ENCODE data around the gene ARID1B.

Gene ARID1B

DNA sequence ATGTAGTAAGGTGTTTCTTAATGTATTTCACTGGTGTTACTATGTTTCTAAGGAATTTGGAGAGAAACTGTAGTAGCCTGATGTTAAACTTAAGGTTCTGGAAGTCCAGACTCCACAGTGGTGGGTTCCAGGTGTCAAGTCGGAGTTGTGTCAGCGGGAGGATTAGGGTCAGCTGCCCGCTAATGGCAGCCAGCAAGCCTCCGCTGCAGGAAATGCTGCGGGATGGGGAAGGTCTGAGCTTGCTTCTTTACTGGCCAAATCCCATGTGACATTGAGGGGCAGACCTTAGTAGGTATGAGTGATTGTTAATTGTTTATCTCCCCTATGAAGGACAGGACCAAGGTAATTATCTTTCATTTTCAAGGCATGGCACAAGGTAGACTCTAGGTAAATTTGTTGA is 3.7 kb upstream of the ARID1B start:
- no peak for ATAC-seq (ENCODE audit: insufficient read depth, low read depth)
- H3K79me2 ChIP-seq (ENCODE audit: insufficient read depth, low read length) = peaks cover 26% of the 10 kb centered on the region

DNA sequence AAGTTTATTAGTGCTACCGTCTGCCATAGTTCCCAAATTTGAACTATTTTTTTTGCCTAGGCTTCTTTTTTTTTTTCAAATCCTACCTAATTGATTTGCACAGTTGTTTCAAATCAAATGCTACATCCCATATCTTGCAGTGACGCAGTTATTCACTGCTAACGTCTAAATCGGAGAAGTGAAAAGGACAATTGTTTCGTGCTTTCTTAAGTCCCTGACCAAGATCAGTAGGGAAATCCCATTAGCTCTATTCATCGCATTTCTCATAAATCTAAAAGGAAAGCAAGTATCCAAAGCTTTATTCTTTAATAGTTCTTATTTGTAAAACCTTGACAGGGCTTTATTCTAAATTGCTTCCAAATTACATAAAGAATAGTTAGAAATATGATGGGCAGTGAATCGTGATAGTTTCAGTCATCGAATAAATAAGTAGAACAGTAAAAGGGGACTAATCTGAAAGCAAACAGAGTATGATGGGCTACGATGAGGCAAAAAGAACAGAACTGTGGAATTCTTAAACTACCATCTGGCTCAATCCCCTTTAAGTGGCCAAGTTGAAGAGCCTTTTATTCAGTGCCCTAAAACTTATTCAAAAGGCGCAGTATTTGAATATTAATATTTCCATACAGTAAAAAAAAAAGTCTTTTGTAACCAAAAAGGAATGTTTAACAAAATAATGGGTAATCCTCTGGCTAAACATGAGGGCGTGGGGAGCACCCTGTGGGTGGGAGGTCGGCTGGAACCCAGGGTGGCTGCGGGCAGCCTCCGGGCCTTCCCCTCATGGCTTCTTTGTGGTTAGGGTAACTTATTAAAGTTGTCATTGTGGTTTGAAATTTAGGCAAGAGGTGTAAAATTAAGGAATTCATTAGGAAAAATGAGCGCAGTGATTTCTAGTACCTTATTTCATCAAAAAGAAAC is 3.0 kb upstream of the ARID1B start:
- Histone ChIP-seq H3K27ac (ENCODE audit: low read length) (no peak overlapping the region), H2AFZ (ENCODE audit: low read depth, low read length) (no peak overlapping the region), H3K79me2 (ENCODE audit: insufficient read depth, low read length) (peaks cover 33% of the 10 kb centered on the region), H3K9ac (ENCODE audit: low read depth, low read length) (no peak overlapping the region), H3K9me3 (ENCODE audit: insufficient read depth, low read length, severe bottlenecking) (no peaks in the 10 kb centered on the region), H3K4me2 (ENCODE audit: insufficient read depth, low read length) (no peak overlapping the region), H3K4me3 (ENCODE audit: low read depth in 1 of 2, low read length in 2 of 2) (no peak overlapping the region), H3K27me3 (ENCODE audit: insufficient read depth, low read length, poor library complexity) (no peaks in the 10 kb centered on the region), H3K4me1 (ENCODE audit: insufficient read depth, low read length) (peaks cover 12% of the 10 kb centered on the region), H4K20me1 (ENCODE audit: insufficient read depth, low read length) (no peaks in the 10 kb centered on the region), H3K36me3 (ENCODE audit: insufficient read depth, low read length) (no peaks in the 10 kb centered on the region)
- no peak for ATAC-seq (ENCODE audit: insufficient read depth, low read depth)
- DNase-seq = no peak
- TF ChIP-seq, protein P1, sequence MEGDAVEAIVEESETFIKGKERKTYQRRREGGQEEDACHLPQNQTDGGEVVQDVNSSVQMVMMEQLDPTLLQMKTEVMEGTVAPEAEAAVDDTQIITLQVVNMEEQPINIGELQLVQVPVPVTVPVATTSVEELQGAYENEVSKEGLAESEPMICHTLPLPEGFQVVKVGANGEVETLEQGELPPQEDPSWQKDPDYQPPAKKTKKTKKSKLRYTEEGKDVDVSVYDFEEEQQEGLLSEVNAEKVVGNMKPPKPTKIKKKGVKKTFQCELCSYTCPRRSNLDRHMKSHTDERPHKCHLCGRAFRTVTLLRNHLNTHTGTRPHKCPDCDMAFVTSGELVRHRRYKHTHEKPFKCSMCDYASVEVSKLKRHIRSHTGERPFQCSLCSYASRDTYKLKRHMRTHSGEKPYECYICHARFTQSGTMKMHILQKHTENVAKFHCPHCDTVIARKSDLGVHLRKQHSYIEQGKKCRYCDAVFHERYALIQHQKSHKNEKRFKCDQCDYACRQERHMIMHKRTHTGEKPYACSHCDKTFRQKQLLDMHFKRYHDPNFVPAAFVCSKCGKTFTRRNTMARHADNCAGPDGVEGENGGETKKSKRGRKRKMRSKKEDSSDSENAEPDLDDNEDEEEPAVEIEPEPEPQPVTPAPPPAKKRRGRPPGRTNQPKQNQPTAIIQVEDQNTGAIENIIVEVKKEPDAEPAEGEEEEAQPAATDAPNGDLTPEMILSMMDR (IDR thresholded peaks at IDR 0.05; ENCODE audit: borderline replicate concordance, extremely low read depth, low read length, poor library complexity, severe bottlenecking) = no peak
- no peak for TF ChIP-seq EZH2 (IDR thresholded peaks at IDR 0.05; ENCODE audit: borderline replicate concordance, low read depth, low read length, severe bottlenecking)

More for the DNA sequence above, 3.7 kb upstream of the ARID1B start:
- H3K9me3 ChIP-seq (ENCODE audit: insufficient read depth, low read length, severe bottlenecking) = no peaks in the 10 kb centered on the region
- TF ChIP-seq EZH2 (IDR thresholded peaks at IDR 0.05; ENCODE audit: borderline replicate concordance, low read depth, low read length, severe bottlenecking) = no peak
- TF ChIP-seq, protein P1 (IDR thresholded peaks at IDR 0.05; ENCODE audit: borderline replicate concordance, extremely low read depth, low read length, poor library complexity, severe bottlenecking) = no peak
- no peak overlapping the region for H3K9ac ChIP-seq (ENCODE audit: low read depth, low read length)
- DNase-seq = no peak
- H3K4me1 ChIP-seq (ENCODE audit: insufficient read depth, low read length) = peaks cover 12% of the 10 kb centered on the region
- H3K4me3 ChIP-seq (ENCODE audit: low read depth in 1 of 2, low read length in 2 of 2) = no peak overlapping the region
- no peaks in the 10 kb centered on the region for H3K27me3 ChIP-seq (ENCODE audit: insufficient read depth, low read length, poor library complexity)
- no peak overlapping the region for H2AFZ ChIP-seq (ENCODE audit: low read depth, low read length)
- H3K4me2 ChIP-seq (ENCODE audit: insufficient read depth, low read length) = no peak overlapping the region
- H4K20me1 ChIP-seq (ENCODE audit: insufficient read depth, low read length) = no peaks in the 10 kb centered on the region
- no peaks in the 10 kb centered on the region for H3K36me3 ChIP-seq (ENCODE audit: insufficient read depth, low read length)
- no peak overlapping the region for H3K27ac ChIP-seq (ENCODE audit: low read length)

DNA sequence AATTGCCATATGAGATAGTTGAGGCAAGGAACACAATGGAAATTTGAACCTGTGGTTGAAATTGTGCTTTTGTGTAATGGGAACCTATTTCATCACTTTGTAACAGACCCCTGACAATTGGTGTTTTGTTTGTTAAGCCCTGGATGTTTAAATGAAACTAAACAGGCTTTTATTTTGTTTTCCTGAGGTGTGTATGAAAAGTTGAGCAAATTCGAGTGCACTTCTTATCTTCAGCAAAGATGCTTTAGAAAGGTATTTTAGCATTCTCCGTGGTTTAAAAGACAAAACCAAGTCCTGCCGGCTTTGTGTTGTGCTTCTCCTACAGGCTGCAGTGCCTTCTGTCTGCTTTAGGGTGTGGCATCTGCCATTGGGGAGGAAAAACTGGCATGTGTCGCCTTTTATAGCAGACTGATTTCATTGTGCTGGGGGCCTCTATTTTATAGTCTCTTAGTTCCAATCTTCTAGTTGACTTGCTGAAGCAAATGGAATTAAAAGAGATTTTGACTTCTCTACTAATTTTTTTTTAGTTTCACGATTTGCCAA is 2.2 kb upstream of the ARID1B start:
- H3K4me1 ChIP-seq (ENCODE audit: insufficient read depth, low read length) = peaks cover 12% of the 10 kb centered on the region
- ATAC-seq (ENCODE audit: insufficient read depth, low read depth) (no peak), DNase-seq (no peak)
- peaks cover 3% of the 10 kb centered on the region; the same call in 1 of the 2 replicates for H4K20me1 ChIP-seq (ENCODE audit: insufficient read depth, low read length)
- TF ChIP-seq, protein P1 (IDR thresholded peaks at IDR 0.05; ENCODE audit: borderline replicate concordance, extremely low read depth, low read length, poor library complexity, severe bottlenecking) = no peak
- no peak for TF ChIP-seq EZH2 (IDR thresholded peaks at IDR 0.05; ENCODE audit: borderline replicate concordance, low read depth, low read length, severe bottlenecking)
- peaks cover 40% of the 10 kb centered on the region for H3K79me2 ChIP-seq (ENCODE audit: insufficient read depth, low read length)
- no peak overlapping the region for H3K4me3 ChIP-seq (ENCODE audit: low read depth in 1 of 2, low read length in 2 of 2)
- H3K9ac ChIP-seq (ENCODE audit: low read depth, low read length) = no peak overlapping the region
- H3K4me2 ChIP-seq (ENCODE audit: insufficient read depth, low read length) = no peak overlapping the region
- no peaks in the 10 kb centered on the region for H3K27me3 ChIP-seq (ENCODE audit: insufficient read depth, low read length, poor library complexity)
- no peaks in the 10 kb centered on the region for H3K9me3 ChIP-seq (ENCODE audit: insufficient read depth, low read length, severe bottlenecking)
- H3K36me3 ChIP-seq (ENCODE audit: insufficient read depth, low read length) = no peaks in the 10 kb centered on the region
- no peak overlapping the region for H3K27ac ChIP-seq (ENCODE audit: low read length)
- no peak overlapping the region for H2AFZ ChIP-seq (ENCODE audit: low read depth, low read length)

All from DND-41 (cell line).